Prostate gland (tissue), 2 donors: ENCODE data around the gene TPH2.

Experiments used
- POLR2A ChIP-seq: fragments of 450-650 bp; IDR thresholded peaks from one replicate; pipeline ENCODE4 v1.6.1; 2016; ENCODE audit warnings: antibody characterized with exemption, mild to moderate bottlenecking
- POLR2AphosphoS5 ChIP-seq: sonication (generic); formaldehyde crosslinking; IDR thresholded peaks from one replicate; pipeline ENCODE4 v1.6.1; 2017; ENCODE audit warnings: antibody characterized with exemption
- TF ChIP-seq, protein P1 (sequence below), 4 experiments: fragments of 200-600 bp in 2 of 4; fragments of 450-650 bp in 2 of 4; sonication (generic) in 2 of 4; IDR thresholded peaks; 1 replicate in 3 of 4; 2 replicates in 1 of 4; pipeline ENCODE4 v1.5.1; 2016 to 2019; ENCODE audit warnings: antibody characterized with exemption in 4 of 4, mild to moderate bottlenecking in 2 of 4, moderate library complexity in 2 of 4

DNA sequence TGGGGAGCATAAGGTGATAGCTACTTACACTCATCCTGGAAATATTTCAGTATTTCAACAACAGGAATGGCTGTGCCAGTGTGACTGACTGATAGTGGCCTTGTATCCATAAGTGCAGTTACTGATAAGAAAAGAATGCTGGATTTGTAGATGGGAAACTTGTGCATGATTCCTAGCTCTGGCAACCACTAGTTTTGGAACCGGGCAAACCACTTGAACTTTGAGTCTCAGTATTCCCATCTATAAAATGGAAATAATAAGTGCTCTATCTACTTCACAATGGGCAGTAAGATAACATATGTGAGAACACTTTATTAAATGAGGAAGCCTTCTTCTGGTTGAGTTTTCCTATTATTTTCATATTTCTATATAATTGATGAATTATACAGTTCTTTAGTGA is 77.2 kb downstream of the TPH2 start:
- TF ChIP-seq, protein P1, sequence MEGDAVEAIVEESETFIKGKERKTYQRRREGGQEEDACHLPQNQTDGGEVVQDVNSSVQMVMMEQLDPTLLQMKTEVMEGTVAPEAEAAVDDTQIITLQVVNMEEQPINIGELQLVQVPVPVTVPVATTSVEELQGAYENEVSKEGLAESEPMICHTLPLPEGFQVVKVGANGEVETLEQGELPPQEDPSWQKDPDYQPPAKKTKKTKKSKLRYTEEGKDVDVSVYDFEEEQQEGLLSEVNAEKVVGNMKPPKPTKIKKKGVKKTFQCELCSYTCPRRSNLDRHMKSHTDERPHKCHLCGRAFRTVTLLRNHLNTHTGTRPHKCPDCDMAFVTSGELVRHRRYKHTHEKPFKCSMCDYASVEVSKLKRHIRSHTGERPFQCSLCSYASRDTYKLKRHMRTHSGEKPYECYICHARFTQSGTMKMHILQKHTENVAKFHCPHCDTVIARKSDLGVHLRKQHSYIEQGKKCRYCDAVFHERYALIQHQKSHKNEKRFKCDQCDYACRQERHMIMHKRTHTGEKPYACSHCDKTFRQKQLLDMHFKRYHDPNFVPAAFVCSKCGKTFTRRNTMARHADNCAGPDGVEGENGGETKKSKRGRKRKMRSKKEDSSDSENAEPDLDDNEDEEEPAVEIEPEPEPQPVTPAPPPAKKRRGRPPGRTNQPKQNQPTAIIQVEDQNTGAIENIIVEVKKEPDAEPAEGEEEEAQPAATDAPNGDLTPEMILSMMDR (IDR thresholded peaks at IDR 0.05), result no peak
- no peak for TF ChIP-seq POLR2A
- no peak for TF ChIP-seq POLR2AphosphoS5
